ENCODE measurements around the gene GPRIN3. TPM values are rescaled to one million over a fixed set of nuclear protein-coding genes. Genes with fewer than 3 reads are reported as not detected.

The GPRIN3 gene
- total and polyA plus RNA-seq, 2 donors (not counting 3 experiments of a cell fraction or from before 2014, with no cell fraction given), result 0.17 to 2.2 TPM

DNA sequence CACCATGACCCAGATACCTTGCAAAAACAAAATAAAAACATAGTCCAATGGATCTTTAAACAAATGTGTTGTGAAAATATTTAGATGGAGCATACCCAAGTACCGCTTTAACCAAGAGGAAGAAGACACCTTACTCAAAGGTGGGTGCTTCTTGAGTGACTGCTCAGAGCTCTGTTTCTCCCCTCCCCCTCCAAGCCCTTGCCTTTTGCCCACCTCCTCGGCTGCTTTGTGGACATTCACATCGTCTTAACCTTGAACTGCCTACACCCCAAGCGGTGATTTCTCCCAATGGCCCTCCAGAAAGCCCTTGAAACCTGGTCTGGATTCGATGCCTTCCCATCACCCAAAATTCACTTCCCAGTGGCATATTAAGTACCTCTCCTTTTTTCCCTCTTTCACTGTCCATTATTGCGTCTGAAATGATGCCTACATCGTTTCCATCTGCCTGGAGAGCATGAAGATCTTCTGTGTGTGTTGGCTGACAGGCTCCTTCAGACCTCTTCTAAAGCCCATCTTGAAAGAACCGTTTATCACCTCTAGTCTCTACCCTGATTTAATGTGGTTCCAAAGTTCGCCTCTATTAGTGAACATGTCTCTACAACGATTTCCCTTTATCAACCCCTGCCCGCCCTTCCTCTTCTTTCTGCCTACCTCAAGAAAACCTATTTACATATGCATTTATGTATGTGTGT is 968 bp downstream of the GPRIN3 start:
- H2AFZ ChIP-seq (ENCODE audit: low read depth, low read length), result no peak overlapping the region
- dilution Hi-C loops (cut with MboI; ENCODE audit: extremely low pct_ligation_motif_present, low sequenced_read_pairs) (no loop called here), intact Hi-C loops (cut with micrococcal nuclease) (loop anchor here (1.0 kb wide), 1 partner anchor 128 kb away; no protein-coding TSS in a partner anchor)
- ChIA-PET POLR2A (no interaction called here), CTCF (interaction anchor here (1.7 kb wide), 1 partner anchor 11 kb away, joined by 5 read pairs; no protein-coding TSS in a partner anchor)
- H3K9me1 ChIP-seq (replicated peaks; ENCODE audit: control insufficient read depth, extremely low read depth, insufficient read depth, low read length), result no peaks in the 10 kb centered on the region
- no peaks in the 10 kb centered on the region for H4K20me1 ChIP-seq (replicated peaks; ENCODE audit: control insufficient read depth, extremely low read depth, insufficient read depth, low read length)
- no peaks in the 10 kb centered on the region for H3K36me3 ChIP-seq (ENCODE audit: control insufficient read depth in 2 of 2, extremely low read depth in 1 of 2, insufficient read depth in 2 of 2, low read length in 2 of 2)
- H3K4me2 ChIP-seq (ENCODE audit: insufficient read depth, low read length), result no peak overlapping the region
- no peaks in the 10 kb centered on the region for H3K27me3 ChIP-seq (ENCODE audit: control insufficient read depth in 2 of 2, insufficient read depth in 2 of 2, low read length in 2 of 2)
- no peak overlapping the region for H3K4me3 ChIP-seq (replicated peaks in 1 of 3; ENCODE audit: insufficient read depth in 1 of 3, low read depth in 1 of 3, low read length in 3 of 3)
- no peaks in the 10 kb centered on the region for H3K79me2 ChIP-seq (ENCODE audit: control insufficient read depth, insufficient read depth, low read length)
- no peak overlapping the region for H3K27ac ChIP-seq (ENCODE audit: insufficient read depth, low read depth, low read length)
- H3K9ac ChIP-seq (replicated peaks; ENCODE audit: extremely low read depth, insufficient read depth, low read length), result no peak overlapping the region
- H3K9me3 ChIP-seq (replicated peaks; ENCODE audit: control insufficient read depth, insufficient read depth, low read length), result no peaks in the 10 kb centered on the region
- TF ChIP-seq EZH2 (IDR thresholded peaks at IDR 0.05; ENCODE audit: borderline replicate concordance, low read depth, low read length, severe bottlenecking) (peak; percentile 8), POLR2A (IDR thresholded peaks at IDR 0.05; ENCODE audit: low read depth, low read length) (no peak), POLR2AphosphoS5 (IDR thresholded peaks at IDR 0.05; ENCODE audit: insufficient read depth, low read depth, low read length) (no peak), GATA2 (IDR thresholded peaks at IDR 0.05; ENCODE audit: insufficient read depth, insufficient read length, low read depth, low read length) (no peak), JUN (IDR thresholded peaks at IDR 0.05; ENCODE audit: borderline replicate concordance, insufficient read depth, insufficient read length, low read depth) (no peak), MYC (IDR thresholded peaks at IDR 0.05; ENCODE audit: low read depth, low read length) (no peak), MAX (IDR thresholded peaks at IDR 0.05; ENCODE audit: insufficient read depth, insufficient read length) (no peak), FOS (IDR thresholded peaks at IDR 0.05; ENCODE audit: borderline replicate concordance, insufficient read depth, low read length) (no peak)
- TF ChIP-seq, protein P1, sequence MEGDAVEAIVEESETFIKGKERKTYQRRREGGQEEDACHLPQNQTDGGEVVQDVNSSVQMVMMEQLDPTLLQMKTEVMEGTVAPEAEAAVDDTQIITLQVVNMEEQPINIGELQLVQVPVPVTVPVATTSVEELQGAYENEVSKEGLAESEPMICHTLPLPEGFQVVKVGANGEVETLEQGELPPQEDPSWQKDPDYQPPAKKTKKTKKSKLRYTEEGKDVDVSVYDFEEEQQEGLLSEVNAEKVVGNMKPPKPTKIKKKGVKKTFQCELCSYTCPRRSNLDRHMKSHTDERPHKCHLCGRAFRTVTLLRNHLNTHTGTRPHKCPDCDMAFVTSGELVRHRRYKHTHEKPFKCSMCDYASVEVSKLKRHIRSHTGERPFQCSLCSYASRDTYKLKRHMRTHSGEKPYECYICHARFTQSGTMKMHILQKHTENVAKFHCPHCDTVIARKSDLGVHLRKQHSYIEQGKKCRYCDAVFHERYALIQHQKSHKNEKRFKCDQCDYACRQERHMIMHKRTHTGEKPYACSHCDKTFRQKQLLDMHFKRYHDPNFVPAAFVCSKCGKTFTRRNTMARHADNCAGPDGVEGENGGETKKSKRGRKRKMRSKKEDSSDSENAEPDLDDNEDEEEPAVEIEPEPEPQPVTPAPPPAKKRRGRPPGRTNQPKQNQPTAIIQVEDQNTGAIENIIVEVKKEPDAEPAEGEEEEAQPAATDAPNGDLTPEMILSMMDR (IDR thresholded peaks at IDR 0.05; ENCODE audit: extremely low read depth in 1 of 2, insufficient read depth in 1 of 2, low read depth in 1 of 2, low read length in 2 of 2), result no peak
- DNase-seq (ENCODE audit: low read depth, low spot score) (no peak), FAIRE-seq (no peak)
- BruUV-seq (replicated peaks), result no TSS peak
- peaks cover 9% of the 10 kb centered on the region for H3K4me1 ChIP-seq (ENCODE audit: control insufficient read depth, extremely low read depth, insufficient read depth, low read length)
